HEK293 (cell line): ENCODE measurements around the gene PLEKHA3.
"Not testable (repeated sequence)": the region's sequence is repeated elsewhere in the genome, so short reads cannot be mapped to it uniquely, and the experiment has no call there.

Experiments
- HOXA7 ChIP-seq: sonication (generic); formaldehyde crosslinking; IDR thresholded peaks from 2 replicates; pipeline ENCODE4 v1.8.1; 2022; ENCODE audit warnings: missing genetic modification reagents, borderline replicate concordance
- ZNF629 ChIP-seq: fragments of 450-650 bp; formaldehyde crosslinking; IDR thresholded peaks from 2 replicates; pipeline ENCODE4 v1.5.1; 2017; ENCODE audit warnings: missing biosample characterization, missing genetic modification characterization

DNA sequence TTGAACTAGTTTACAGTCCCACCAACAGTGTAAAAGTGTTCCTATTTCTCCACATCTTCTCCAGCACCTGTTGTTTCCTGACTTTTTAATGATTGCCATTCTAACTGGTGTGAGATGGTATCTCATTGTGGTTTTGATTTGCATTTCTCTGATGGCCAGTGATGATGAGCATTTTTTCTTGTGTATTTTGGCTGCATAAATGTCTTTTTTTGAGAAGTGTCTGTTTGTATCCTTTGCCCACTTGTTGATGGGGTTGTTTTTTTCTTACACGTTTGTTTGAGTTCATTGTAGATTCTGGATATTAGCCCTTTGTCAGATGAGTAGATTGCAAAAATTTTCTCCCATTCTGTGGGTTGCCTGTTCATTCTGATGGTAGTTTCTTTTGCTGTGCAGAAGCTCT is 45.2 kb downstream of the PLEKHA3 start:
- TF ChIP-seq ZNF629 (tag by site-specific recombination); HOXA7 (CRISPR knock-in tag): not testable (repeated sequence)
